IMR-90 (cell line): ENCODE measurements around the gene PPM1L. TPM values are rescaled to one million over a fixed set of nuclear protein-coding genes. Genes with fewer than 3 reads are reported as not detected.

Source experiments
- ATAC-seq: fragments of 200-7000 bp; cut with Tn5 transposase; 2 replicates; pipeline ENCODE4 v1.9.1; 2020; ENCODE audit warnings: low read depth, mild to moderate bottlenecking, moderate library complexity
- BruUV-seq: library from RNA; stranded (reverse); fragments of 400-500 nt; replicated peaks from 2 replicates; lab custom pipeline; 2021; lab: Mats Ljungman, UMichigan
- CTCF ChIA-PET: fragments of 300-600 bp; formaldehyde crosslinking; extraction: SDS; loops from one replicate; lab custom pipeline; 2021; ENCODE audit warnings: antibody characterized with exemption; lab: Yijun Ruan, JAX
- POLR2A ChIA-PET: fragments of 300-600 bp; sonication (Branson Sonifier 250); formaldehyde crosslinking; loops from one replicate; lab custom pipeline; 2022; ENCODE audit warnings: antibody characterized with exemption; ENCODE audit not compliant: unreplicated experiment; lab: Charles Lee
- DNase-seq: peaks from one replicate; pipeline ENCODE4 v3.0.0; 2013
- H2AFZ ChIP-seq: replicated peaks from 2 replicates; pipeline ENCODE3; 2013; ENCODE audit warnings: low read length, mild to moderate bottlenecking; ENCODE audit not compliant: poor library complexity
- H2AK5ac ChIP-seq: 2 replicates; pipeline ENCODE4 v1.6.1; 2013; ENCODE audit warnings: low read depth, low read length, inconsistent platforms
- H2AK9ac ChIP-seq: replicated peaks from 2 replicates; pipeline ENCODE3; 2013; ENCODE audit warnings: mild to moderate bottlenecking, low read depth, low read length, moderate library complexity; ENCODE audit not compliant: poor library complexity
- H2BK120ac ChIP-seq: 2 replicates; pipeline ENCODE4 v1.6.1; 2013; ENCODE audit warnings: low read depth, low read length, inconsistent platforms
- H2BK15ac ChIP-seq: 3 replicates; pipeline ENCODE4 v1.6.1; 2013; ENCODE audit warnings: low read depth, low read length, inconsistent platforms
- H2BK20ac ChIP-seq: 2 replicates; pipeline ENCODE4 v1.6.1; 2013; ENCODE audit warnings: low read depth, mild to moderate bottlenecking, inconsistent platforms, low read length, moderate library complexity
- H2BK5ac ChIP-seq: 2 replicates; pipeline ENCODE4 v1.6.1; 2013; ENCODE audit warnings: mild to moderate bottlenecking, low read depth, low read length, inconsistent platforms; ENCODE audit not compliant: poor library complexity, severe bottlenecking
- H3K14ac ChIP-seq: replicated peaks from 2 replicates; pipeline ENCODE4 v1.6.1; 2013; ENCODE audit warnings: low read depth, low read length, inconsistent platforms
- H3K18ac ChIP-seq: 2 replicates; pipeline ENCODE4 v1.6.1; 2013; ENCODE audit warnings: low read depth, low read length, control low read depth
- H3K23ac ChIP-seq: 2 replicates; pipeline ENCODE4 v1.6.1; 2013; ENCODE audit warnings: low read depth, low read length, inconsistent platforms
- H3K27ac ChIP-seq: 2 replicates; pipeline ENCODE4 v1.5.1; 2013; ENCODE audit warnings: mild to moderate bottlenecking, control low read depth, low read length; ENCODE audit not compliant: insufficient read depth
- H3K27me3 ChIP-seq: 2 replicates; pipeline ENCODE4 v1.6.1; 2013; ENCODE audit warnings: low read length; ENCODE audit not compliant: control insufficient read depth, insufficient read depth
- H3K36me3 ChIP-seq: 2 replicates; pipeline ENCODE4 v1.6.1; 2013; ENCODE audit warnings: low read length, mixed read lengths; ENCODE audit not compliant: control insufficient read depth, insufficient read depth
- H3K4ac ChIP-seq: 2 replicates; pipeline ENCODE4 v1.6.1; 2013; ENCODE audit warnings: low read depth, low read length, inconsistent platforms
- H3K4me1 ChIP-seq: 2 replicates; pipeline ENCODE4 v1.6.1; 2013; ENCODE audit warnings: low read length, mixed read lengths; ENCODE audit not compliant: control insufficient read depth, insufficient read depth
- H3K4me2 ChIP-seq: 2 replicates; pipeline ENCODE4 v1.6.1; 2013; ENCODE audit warnings: low read depth, mild to moderate bottlenecking, control low read depth, low read length, moderate library complexity
- H3K4me3 ChIP-seq: 2 replicates; pipeline ENCODE4 v1.5.1; 2013; ENCODE audit warnings: low read depth, mild to moderate bottlenecking, control low read depth, low read length, moderate library complexity; ENCODE audit not compliant: insufficient read depth
- H3K56ac ChIP-seq: 2 replicates; pipeline ENCODE4 v1.6.1; 2013; ENCODE audit warnings: low read length, inconsistent platforms; ENCODE audit not compliant: insufficient read depth; ENCODE audit errors: extremely low read depth
- H3K79me1 ChIP-seq, 2 experiments: 2 replicates each; pipeline ENCODE4 v1.6.1; 2013; ENCODE audit warnings: low read length in 2 of 2, inconsistent platforms in 1 of 2, low read depth in 1 of 2
- H3K9ac ChIP-seq: 2 replicates; pipeline ENCODE4 v1.6.1; 2013; ENCODE audit warnings: low read depth, low read length, control low read depth
- H3K9me1 ChIP-seq: 2 replicates; pipeline ENCODE4 v1.6.1; 2013; ENCODE audit warnings: low read length, inconsistent platforms; ENCODE audit not compliant: insufficient read depth
- H3K9me3 ChIP-seq: 2 replicates; pipeline ENCODE4 v1.6.1; 2013; ENCODE audit warnings: low read length; ENCODE audit not compliant: control insufficient read depth, insufficient read depth
- H4K20me1 ChIP-seq: 2 replicates; pipeline ENCODE4 v1.6.1; 2013; ENCODE audit warnings: low read length, inconsistent platforms; ENCODE audit not compliant: insufficient read depth
- H4K5ac ChIP-seq: 2 replicates; pipeline ENCODE4 v1.6.1; 2013; ENCODE audit warnings: mild to moderate bottlenecking, low read depth, low read length, control low read depth
- H4K8ac ChIP-seq, 2 experiments: 2 replicates each; pipeline ENCODE4 v1.6.1; 2013; ENCODE audit warnings: low read depth in 2 of 2, low read length in 2 of 2, control low read depth in 1 of 2, inconsistent platforms in 1 of 2
- H4K91ac ChIP-seq: 2 replicates; pipeline ENCODE4 v1.6.1; 2013; ENCODE audit warnings: low read depth, low read length, inconsistent platforms; ENCODE audit not compliant: insufficient read depth
- WGBS, 2 experiments: methylation state at CpG; one replicate each; pipeline versions ENCODE4 v1.1.5 to v1.1.7; 2013; ENCODE audit warnings: missing lambda C conversion rate in 2 of 2; ENCODE audit not compliant: insufficient read length in 1 of 2; ENCODE audit errors: extremely low coverage in 2 of 2; 5-methylcytosine and 5-hydroxymethylcytosine counted together
- dilution Hi-C: fragments of 300-500 bp; cut with HindIII; formaldehyde crosslinking; loops from one replicate; pipeline ENCODE4 v1.14.3; 2018; ENCODE audit warnings: low sequenced_read_pairs; ENCODE audit not compliant: unreplicated experiment
- in situ Hi-C: fragments of 300-500 bp; cut with MboI; formaldehyde crosslinking; loops from 3 replicates; pipeline ENCODE4 v1.14.3; 2019; ENCODE audit warnings: low sequenced_read_pairs, inconsistent platforms, mixed read lengths
- intact Hi-C: fragments of 100-400 bp; cut with micrococcal nuclease; formaldehyde crosslinking; loops from 2 replicates; pipeline ENCODE4 v1.10.0; 2022
- polyA plus RNA-seq, 3 experiments: library from polyadenylated mRNA; depleted of rRNA; stranded (reverse); fragments of >200 nt; gene quantifications; 2 replicates each; pipeline ENCODE4 v1.2.3, GENCODE V29; 2012; ENCODE audit warnings: low replicate concordance in 1 of 3
- total RNA-seq: library from RNA; depleted of rRNA; stranded (reverse); fragments of >200 nt; gene quantifications from 2 replicates; pipeline ENCODE4 v1.2.3, GENCODE V29; 2012
- TF ChIP-seq, protein P1 (sequence below): conservative IDR thresholded peaks from 2 replicates; pipeline ENCODE4 v1.5.1; 2012; ENCODE audit warnings: mild to moderate bottlenecking, low read depth, low read length, improper control_type of control experiment

Gene PPM1L
- total and polyA plus RNA-seq, 2 of the 4 experiments (the other 2 are of a cell fraction) = 0.14 to 0.18 TPM

- in situ Hi-C loops = no loop called here
Observed at GRCh38 chr3:160792540-160792939, 36.5 kb downstream of the PPM1L start.

More at GRCh38 chr3:160792540-160792939, 36.5 kb downstream of the PPM1L start:
- Histone ChIP-seq H3K14ac (no peak overlapping the region), H2AK5ac (no peak overlapping the region), H2BK5ac (no peak overlapping the region), H3K79me1 (no peaks in the 10 kb centered on the region), H3K4me3 (no peak overlapping the region), H2BK20ac (no peak overlapping the region), H3K9me1 (no peaks in the 10 kb centered on the region), H3K18ac (no peak overlapping the region), H3K9ac (no peak overlapping the region), H3K27ac (no peak overlapping the region), H2BK15ac (no peak overlapping the region), H3K4me1 (no peaks in the 10 kb centered on the region), H2BK120ac (no peak overlapping the region), H4K5ac (no peak overlapping the region), H3K36me3 (no peaks in the 10 kb centered on the region), H4K91ac (no peak overlapping the region), H2AK9ac (no peak overlapping the region), H3K56ac (no peak overlapping the region), H2AFZ (no peak overlapping the region), H4K20me1 (no peaks in the 10 kb centered on the region), H4K8ac (no peak overlapping the region), H3K4me2 (no peak overlapping the region), H3K9me3 (no peaks in the 10 kb centered on the region), H3K23ac (no peak overlapping the region), H3K27me3 (no peaks in the 10 kb centered on the region), H3K4ac (no peak overlapping the region)
- POLR2A ChIA-PET = no interaction called here
- intact Hi-C loops = no loop called here
- TF ChIP-seq, protein P1, sequence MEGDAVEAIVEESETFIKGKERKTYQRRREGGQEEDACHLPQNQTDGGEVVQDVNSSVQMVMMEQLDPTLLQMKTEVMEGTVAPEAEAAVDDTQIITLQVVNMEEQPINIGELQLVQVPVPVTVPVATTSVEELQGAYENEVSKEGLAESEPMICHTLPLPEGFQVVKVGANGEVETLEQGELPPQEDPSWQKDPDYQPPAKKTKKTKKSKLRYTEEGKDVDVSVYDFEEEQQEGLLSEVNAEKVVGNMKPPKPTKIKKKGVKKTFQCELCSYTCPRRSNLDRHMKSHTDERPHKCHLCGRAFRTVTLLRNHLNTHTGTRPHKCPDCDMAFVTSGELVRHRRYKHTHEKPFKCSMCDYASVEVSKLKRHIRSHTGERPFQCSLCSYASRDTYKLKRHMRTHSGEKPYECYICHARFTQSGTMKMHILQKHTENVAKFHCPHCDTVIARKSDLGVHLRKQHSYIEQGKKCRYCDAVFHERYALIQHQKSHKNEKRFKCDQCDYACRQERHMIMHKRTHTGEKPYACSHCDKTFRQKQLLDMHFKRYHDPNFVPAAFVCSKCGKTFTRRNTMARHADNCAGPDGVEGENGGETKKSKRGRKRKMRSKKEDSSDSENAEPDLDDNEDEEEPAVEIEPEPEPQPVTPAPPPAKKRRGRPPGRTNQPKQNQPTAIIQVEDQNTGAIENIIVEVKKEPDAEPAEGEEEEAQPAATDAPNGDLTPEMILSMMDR = no peak
- no TSS peak for BruUV-seq
- no peak for ATAC-seq
- whole genome bisulfite sequencing, 2 experiments = no CpG with 5 or more reads among the region's 2 CpGs
- DNase-seq = no peak
- CTCF ChIA-PET = no interaction called here
- dilution Hi-C loops = no loop called here
